Measurements from ENCODE around the gene NCKAP5. TPM values are rescaled to one million over a fixed set of nuclear protein-coding genes. Genes with fewer than 3 reads are reported as not detected.

NCKAP5 gene
- total and polyA plus RNA-seq, 2 of the 8 experiments (the other 6 are each of a cell fraction or from before 2014, with no cell fraction given) = 0.27 to 0.86 TPM

GRCh38 chr2:132974467-132975095, 593.7 kb downstream of the NCKAP5 start (continued):
- TF ChIP-seq, protein P1, sequence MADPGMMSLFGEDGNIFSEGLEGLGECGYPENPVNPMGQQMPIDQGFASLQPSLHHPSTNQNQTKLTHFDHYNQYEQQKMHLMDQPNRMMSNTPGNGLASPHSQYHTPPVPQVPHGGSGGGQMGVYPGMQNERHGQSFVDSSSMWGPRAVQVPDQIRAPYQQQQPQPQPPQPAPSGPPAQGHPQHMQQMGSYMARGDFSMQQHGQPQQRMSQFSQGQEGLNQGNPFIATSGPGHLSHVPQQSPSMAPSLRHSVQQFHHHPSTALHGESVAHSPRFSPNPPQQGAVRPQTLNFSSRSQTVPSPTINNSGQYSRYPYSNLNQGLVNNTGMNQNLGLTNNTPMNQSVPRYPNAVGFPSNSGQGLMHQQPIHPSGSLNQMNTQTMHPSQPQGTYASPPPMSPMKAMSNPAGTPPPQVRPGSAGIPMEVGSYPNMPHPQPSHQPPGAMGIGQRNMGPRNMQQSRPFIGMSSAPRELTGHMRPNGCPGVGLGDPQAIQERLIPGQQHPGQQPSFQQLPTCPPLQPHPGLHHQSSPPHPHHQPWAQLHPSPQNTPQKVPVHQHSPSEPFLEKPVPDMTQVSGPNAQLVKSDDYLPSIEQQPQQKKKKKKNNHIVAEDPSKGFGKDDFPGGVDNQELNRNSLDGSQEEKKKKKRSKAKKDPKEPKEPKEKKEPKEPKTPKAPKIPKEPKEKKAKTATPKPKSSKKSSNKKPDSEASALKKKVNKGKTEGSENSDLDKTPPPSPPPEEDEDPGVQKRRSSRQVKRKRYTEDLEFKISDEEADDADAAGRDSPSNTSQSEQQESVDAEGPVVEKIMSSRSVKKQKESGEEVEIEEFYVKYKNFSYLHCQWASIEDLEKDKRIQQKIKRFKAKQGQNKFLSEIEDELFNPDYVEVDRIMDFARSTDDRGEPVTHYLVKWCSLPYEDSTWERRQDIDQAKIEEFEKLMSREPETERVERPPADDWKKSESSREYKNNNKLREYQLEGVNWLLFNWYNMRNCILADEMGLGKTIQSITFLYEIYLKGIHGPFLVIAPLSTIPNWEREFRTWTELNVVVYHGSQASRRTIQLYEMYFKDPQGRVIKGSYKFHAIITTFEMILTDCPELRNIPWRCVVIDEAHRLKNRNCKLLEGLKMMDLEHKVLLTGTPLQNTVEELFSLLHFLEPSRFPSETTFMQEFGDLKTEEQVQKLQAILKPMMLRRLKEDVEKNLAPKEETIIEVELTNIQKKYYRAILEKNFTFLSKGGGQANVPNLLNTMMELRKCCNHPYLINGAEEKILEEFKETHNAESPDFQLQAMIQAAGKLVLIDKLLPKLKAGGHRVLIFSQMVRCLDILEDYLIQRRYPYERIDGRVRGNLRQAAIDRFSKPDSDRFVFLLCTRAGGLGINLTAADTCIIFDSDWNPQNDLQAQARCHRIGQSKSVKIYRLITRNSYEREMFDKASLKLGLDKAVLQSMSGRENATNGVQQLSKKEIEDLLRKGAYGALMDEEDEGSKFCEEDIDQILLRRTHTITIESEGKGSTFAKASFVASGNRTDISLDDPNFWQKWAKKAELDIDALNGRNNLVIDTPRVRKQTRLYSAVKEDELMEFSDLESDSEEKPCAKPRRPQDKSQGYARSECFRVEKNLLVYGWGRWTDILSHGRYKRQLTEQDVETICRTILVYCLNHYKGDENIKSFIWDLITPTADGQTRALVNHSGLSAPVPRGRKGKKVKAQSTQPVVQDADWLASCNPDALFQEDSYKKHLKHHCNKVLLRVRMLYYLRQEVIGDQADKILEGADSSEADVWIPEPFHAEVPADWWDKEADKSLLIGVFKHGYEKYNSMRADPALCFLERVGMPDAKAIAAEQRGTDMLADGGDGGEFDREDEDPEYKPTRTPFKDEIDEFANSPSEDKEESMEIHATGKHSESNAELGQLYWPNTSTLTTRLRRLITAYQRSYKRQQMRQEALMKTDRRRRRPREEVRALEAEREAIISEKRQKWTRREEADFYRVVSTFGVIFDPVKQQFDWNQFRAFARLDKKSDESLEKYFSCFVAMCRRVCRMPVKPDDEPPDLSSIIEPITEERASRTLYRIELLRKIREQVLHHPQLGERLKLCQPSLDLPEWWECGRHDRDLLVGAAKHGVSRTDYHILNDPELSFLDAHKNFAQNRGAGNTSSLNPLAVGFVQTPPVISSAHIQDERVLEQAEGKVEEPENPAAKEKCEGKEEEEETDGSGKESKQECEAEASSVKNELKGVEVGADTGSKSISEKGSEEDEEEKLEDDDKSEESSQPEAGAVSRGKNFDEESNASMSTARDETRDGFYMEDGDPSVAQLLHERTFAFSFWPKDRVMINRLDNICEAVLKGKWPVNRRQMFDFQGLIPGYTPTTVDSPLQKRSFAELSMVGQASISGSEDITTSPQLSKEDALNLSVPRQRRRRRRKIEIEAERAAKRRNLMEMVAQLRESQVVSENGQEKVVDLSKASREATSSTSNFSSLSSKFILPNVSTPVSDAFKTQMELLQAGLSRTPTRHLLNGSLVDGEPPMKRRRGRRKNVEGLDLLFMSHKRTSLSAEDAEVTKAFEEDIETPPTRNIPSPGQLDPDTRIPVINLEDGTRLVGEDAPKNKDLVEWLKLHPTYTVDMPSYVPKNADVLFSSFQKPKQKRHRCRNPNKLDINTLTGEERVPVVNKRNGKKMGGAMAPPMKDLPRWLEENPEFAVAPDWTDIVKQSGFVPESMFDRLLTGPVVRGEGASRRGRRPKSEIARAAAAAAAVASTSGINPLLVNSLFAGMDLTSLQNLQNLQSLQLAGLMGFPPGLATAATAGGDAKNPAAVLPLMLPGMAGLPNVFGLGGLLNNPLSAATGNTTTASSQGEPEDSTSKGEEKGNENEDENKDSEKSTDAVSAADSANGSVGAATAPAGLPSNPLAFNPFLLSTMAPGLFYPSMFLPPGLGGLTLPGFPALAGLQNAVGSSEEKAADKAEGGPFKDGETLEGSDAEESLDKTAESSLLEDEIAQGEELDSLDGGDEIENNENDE (IDR thresholded peaks at IDR 0.05; ENCODE audit: insufficient replicate concordance, low read length) = no peak
- TF ChIP-seq BCL11A (IDR thresholded peaks at IDR 0.05; ENCODE audit: low read depth in 2 of 2, low read length in 2 of 2) (no peak), KDM1A (IDR thresholded peaks at IDR 0.05; ENCODE audit: borderline replicate concordance, low read length) (no peak), RNF2 (IDR thresholded peaks at IDR 0.05; ENCODE audit: borderline replicate concordance, low read depth, low read length, missing control alignments, poor library complexity, severe bottlenecking) (no peak), SAP30 (IDR thresholded peaks at IDR 0.05; ENCODE audit: insufficient read depth, insufficient replicate concordance, low read length) (no peak), PHF8 (conservative IDR thresholded peaks at IDR 0.05; ENCODE audit: low read depth, low read length) (no peak), HDAC2 (IDR thresholded peaks at IDR 0.05; ENCODE audit: borderline replicate concordance in 1 of 2, low read depth in 2 of 2, low read length in 2 of 2) (no peak), ASH2L (IDR thresholded peaks at IDR 0.05; ENCODE audit: low read length) (no peak), KDM5A (IDR thresholded peaks at IDR 0.05; ENCODE audit: low read length) (no peak)
